PC-3 (cell line): ENCODE results near the gene CLEC16A. TPM values are rescaled to one million over a fixed set of nuclear protein-coding genes. Genes with fewer than 3 reads are reported as not detected.

Experiments
- ATAC-seq: fragments of 200-7000 bp; cut with Tn5 transposase; 2 replicates; pipeline ENCODE4 v1.9.1; 2020; ENCODE audit warnings: mild to moderate bottlenecking, moderate library complexity
- BruUV-seq: library from RNA; stranded (reverse); fragments of 400-500 nt; replicated peaks from 2 replicates; lab custom pipeline; 2021; lab: Mats Ljungman, UMichigan
- CTCF ChIA-PET: fragments of 300-600 bp; sonication (Branson Sonifier 250); formaldehyde crosslinking; loops from one replicate; lab custom pipeline; 2022; ENCODE audit warnings: antibody characterized with exemption; lab: Charles Lee
- POLR2A ChIA-PET: fragments of 300-600 bp; sonication (Branson Sonifier 250); formaldehyde crosslinking; loops from one replicate; lab custom pipeline; 2022; ENCODE audit warnings: antibody characterized with exemption; ENCODE audit not compliant: unreplicated experiment; lab: Charles Lee
- DNase-seq: peaks from one replicate; pipeline ENCODE4 v3.0.0-alpha.2; 2015
- H2AFZ ChIP-seq: fragments of 300-600 bp; sonication (generic); 2 replicates; pipeline ENCODE4 v1.6.0; 2016; ENCODE audit warnings: antibody characterized with exemption, low read length
- H3F3A ChIP-seq: fragments of 300-600 bp; sonication (generic); one replicate; pipeline ENCODE4 v1.6.0; 2017; ENCODE audit warnings: antibody characterized with exemption, low read length, control low read depth, mild to moderate bottlenecking; ENCODE audit not compliant: unreplicated experiment
- H3K27ac ChIP-seq: fragments of 300-600 bp; sonication (generic); 2 replicates; pipeline ENCODE4 v1.5.1; 2016; ENCODE audit warnings: mild to moderate bottlenecking, low read length
- H3K27me3 ChIP-seq: fragments of 300-600 bp; sonication (generic); 2 replicates; pipeline ENCODE4 v1.6.1; 2016; ENCODE audit warnings: low read length, mixed read lengths
- H3K36me3 ChIP-seq: fragments of 300-600 bp; sonication (generic); 2 replicates; pipeline ENCODE4 v1.6.1; 2016; ENCODE audit warnings: low read depth, mixed run types, low read length, mixed read lengths
- H3K4me1 ChIP-seq: fragments of 300-600 bp; sonication (generic); 2 replicates; pipeline ENCODE4 v1.5.1; 2016; ENCODE audit warnings: low read length; ENCODE audit not compliant: insufficient read depth
- H3K4me2 ChIP-seq: fragments of 300-600 bp; sonication (generic); 2 replicates; pipeline ENCODE4 v1.6.0; 2016; ENCODE audit warnings: low read length
- H3K4me3 ChIP-seq: fragments of 300-600 bp; sonication (generic); 2 replicates; pipeline ENCODE4 v1.5.1; 2016; ENCODE audit warnings: mild to moderate bottlenecking, low read length, mixed read lengths
- H3K79me2 ChIP-seq: fragments of 300-600 bp; sonication (generic); 2 replicates; pipeline ENCODE4 v1.6.1; 2017; ENCODE audit warnings: low read length, mixed read lengths
- H3K9ac ChIP-seq: fragments of 300-600 bp; sonication (generic); 2 replicates; pipeline ENCODE4 v1.6.0; 2016; ENCODE audit warnings: mild to moderate bottlenecking, low read length
- H3K9me2 ChIP-seq: fragments of 300-600 bp; sonication (generic); replicated peaks from 2 replicates; pipeline ENCODE4 v1.6.1; 2016; ENCODE audit warnings: mixed run types, low read length, mixed read lengths
- H3K9me3 ChIP-seq: fragments of 300-600 bp; sonication (generic); 2 replicates; pipeline ENCODE4 v1.6.1; 2016; ENCODE audit warnings: low read length, mixed read lengths
- H4K20me1 ChIP-seq: fragments of 300-600 bp; sonication (generic); 2 replicates; pipeline ENCODE4 v1.6.1; 2016; ENCODE audit warnings: low read length, mixed read lengths
- EZH2 ChIP-seq: fragments of 300-600 bp; sonication (generic); IDR thresholded peaks from one replicate; pipeline ENCODE4 v1.6.1; 2017; ENCODE audit warnings: antibody characterized with exemption, mild to moderate bottlenecking, low read length; ENCODE audit not compliant: unreplicated experiment
- EZH2phosphoT487 ChIP-seq: fragments of 300-600 bp; sonication (generic); IDR thresholded peaks from 2 replicates; pipeline ENCODE4 v1.6.1; 2018; ENCODE audit warnings: mild to moderate bottlenecking, antibody characterized with exemption, low read length, borderline replicate concordance
- intact Hi-C: fragments of 100-400 bp; cut with micrococcal nuclease; formaldehyde crosslinking; loops from 2 replicates; pipeline ENCODE4 v1.9.0; 2023
- total RNA-seq: library from RNA; depleted of rRNA; stranded (reverse); fragments of >200 nt; gene quantifications from 2 replicates; pipeline ENCODE4 v1.2.3, GENCODE V29; 2014
- TF ChIP-seq, protein P1 (sequence below): fragments of 300-600 bp; sonication (generic); conservative IDR thresholded peaks from 2 replicates; pipeline ENCODE4 v1.5.1; 2017; ENCODE audit warnings: antibody characterized with exemption, low read depth, mild to moderate bottlenecking, low read length

Gene CLEC16A
- total RNA-seq, 1 experiment from 2014 or later, result 9.5 TPM

DNA sequence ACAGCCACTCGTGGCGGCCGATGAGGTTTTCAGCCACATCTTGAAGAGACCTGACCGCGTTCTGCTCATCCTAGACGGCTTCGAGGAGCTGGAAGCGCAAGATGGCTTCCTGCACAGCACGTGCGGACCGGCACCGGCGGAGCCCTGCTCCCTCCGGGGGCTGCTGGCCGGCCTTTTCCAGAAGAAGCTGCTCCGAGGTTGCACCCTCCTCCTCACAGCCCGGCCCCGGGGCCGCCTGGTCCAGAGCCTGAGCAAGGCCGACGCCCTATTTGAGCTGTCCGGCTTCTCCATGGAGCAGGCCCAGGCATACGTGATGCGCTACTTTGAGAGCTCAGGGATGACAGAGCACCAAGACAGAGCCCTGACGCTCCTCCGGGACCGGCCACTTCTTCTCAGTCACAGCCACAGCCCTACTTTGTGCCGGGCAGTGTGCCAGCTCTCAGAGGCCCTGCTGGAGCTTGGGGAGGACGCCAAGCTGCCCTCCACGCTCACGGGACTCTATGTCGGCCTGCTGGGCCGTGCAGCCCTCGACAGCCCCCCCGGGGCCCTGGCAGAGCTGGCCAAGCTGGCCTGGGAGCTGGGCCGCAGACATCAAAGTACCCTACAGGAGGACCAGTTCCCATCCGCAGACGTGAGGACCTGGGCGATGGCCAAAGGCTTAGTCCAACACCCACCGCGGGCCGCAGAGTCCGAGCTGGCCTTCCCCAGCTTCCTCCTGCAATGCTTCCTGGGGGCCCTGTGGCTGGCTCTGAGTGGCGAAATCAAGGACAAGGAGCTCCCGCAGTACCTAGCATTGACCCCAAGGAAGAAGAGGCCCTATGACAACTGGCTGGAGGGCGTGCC, 37.2 kb upstream of the CLEC16A start:
- Histone ChIP-seq H3F3A (no peaks in the 10 kb centered on the region), H3K4me3 (no peak overlapping the region), H3K9me3 (no peaks in the 10 kb centered on the region), H3K36me3 (no peaks in the 10 kb centered on the region), H3K79me2 (no peaks in the 10 kb centered on the region), H3K9me2 (no peaks in the 10 kb centered on the region), H3K4me1 (no peaks in the 10 kb centered on the region), H2AFZ (no peak overlapping the region), H3K27ac (no peak overlapping the region), H3K4me2 (no peak overlapping the region), H3K27me3 (no peaks in the 10 kb centered on the region), H4K20me1 (no peaks in the 10 kb centered on the region), H3K9ac (no peak overlapping the region)
- ChIA-PET CTCF (no interaction called here), POLR2A (no interaction called here)
- no peak for ATAC-seq
- no peak for DNase-seq
- BruUV-seq, result no TSS peak
- intact Hi-C loops, result no loop called here
- TF ChIP-seq, protein P1, sequence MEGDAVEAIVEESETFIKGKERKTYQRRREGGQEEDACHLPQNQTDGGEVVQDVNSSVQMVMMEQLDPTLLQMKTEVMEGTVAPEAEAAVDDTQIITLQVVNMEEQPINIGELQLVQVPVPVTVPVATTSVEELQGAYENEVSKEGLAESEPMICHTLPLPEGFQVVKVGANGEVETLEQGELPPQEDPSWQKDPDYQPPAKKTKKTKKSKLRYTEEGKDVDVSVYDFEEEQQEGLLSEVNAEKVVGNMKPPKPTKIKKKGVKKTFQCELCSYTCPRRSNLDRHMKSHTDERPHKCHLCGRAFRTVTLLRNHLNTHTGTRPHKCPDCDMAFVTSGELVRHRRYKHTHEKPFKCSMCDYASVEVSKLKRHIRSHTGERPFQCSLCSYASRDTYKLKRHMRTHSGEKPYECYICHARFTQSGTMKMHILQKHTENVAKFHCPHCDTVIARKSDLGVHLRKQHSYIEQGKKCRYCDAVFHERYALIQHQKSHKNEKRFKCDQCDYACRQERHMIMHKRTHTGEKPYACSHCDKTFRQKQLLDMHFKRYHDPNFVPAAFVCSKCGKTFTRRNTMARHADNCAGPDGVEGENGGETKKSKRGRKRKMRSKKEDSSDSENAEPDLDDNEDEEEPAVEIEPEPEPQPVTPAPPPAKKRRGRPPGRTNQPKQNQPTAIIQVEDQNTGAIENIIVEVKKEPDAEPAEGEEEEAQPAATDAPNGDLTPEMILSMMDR, result no peak

DNA sequence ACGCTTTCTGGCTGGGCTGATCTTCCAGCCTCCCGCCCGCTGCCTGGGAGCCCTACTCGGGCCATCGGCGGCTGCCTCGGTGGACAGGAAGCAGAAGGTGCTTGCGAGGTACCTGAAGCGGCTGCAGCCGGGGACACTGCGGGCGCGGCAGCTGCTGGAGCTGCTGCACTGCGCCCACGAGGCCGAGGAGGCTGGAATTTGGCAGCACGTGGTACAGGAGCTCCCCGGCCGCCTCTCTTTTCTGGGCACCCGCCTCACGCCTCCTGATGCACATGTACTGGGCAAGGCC, 36.7 kb upstream of the CLEC16A start:
- no peaks in the 10 kb centered on the region for H3K9me2 ChIP-seq
- no peaks in the 10 kb centered on the region for H3K36me3 ChIP-seq
- H3K27me3 ChIP-seq, result no peaks in the 10 kb centered on the region
- no peak overlapping the region for H3K9ac ChIP-seq
- BruUV-seq, result no TSS peak
- TF ChIP-seq EZH2 (no peak), EZH2phosphoT487 (no peak)
- TF ChIP-seq, protein P1, result no peak
- H3F3A ChIP-seq, result no peaks in the 10 kb centered on the region
- no peak overlapping the region for H3K4me2 ChIP-seq
- no peaks in the 10 kb centered on the region for H4K20me1 ChIP-seq
- POLR2A ChIA-PET, result no interaction called here
- H3K9me3 ChIP-seq, result no peaks in the 10 kb centered on the region
- DNase-seq, result no peak
- no peak overlapping the region for H3K4me3 ChIP-seq
- ATAC-seq, result no peak
- H3K27ac ChIP-seq, result no peak overlapping the region
- no peaks in the 10 kb centered on the region for H3K4me1 ChIP-seq
- intact Hi-C loops, result no loop called here
- CTCF ChIA-PET, result no interaction called here
- H3K79me2 ChIP-seq, result no peaks in the 10 kb centered on the region
- no peak overlapping the region for H2AFZ ChIP-seq

DNA sequence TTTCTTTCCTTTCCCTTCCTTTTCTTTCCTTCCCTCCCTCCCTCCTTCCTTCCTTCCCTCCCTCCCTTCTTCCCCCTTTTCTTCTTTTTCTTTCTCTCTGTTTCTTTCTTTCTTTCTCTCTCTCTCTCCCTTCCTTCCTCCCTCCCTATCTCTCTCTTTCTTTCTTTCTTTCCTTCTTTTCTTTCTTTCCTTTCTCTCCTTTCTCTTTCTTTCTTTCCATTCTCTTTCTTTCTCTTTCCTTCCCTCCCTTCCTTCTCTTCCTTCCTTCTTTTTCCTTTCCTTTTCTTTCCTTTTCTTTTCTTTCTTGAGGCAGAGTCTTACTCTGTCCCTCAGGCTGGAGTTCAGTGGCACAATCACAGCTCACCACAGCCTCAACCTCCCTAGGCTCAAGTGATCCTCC, 33.1 kb upstream of the CLEC16A start:
- BruUV-seq, result no TSS peak
- ChIA-PET CTCF (no interaction called here), POLR2A (no interaction called here)
- Histone ChIP-seq H3K9ac (no peak overlapping the region), H4K20me1 (no peaks in the 10 kb centered on the region), H3K27ac (no peak overlapping the region), H3K27me3 (no peaks in the 10 kb centered on the region), H3K9me2 (no peaks in the 10 kb centered on the region), H3K79me2 (no peaks in the 10 kb centered on the region), H3K9me3 (no peaks in the 10 kb centered on the region), H3K4me3 (no peak overlapping the region), H3K4me1 (no peaks in the 10 kb centered on the region), H3K4me2 (no peak overlapping the region), H3K36me3 (no peaks in the 10 kb centered on the region), H2AFZ (no peak overlapping the region), H3F3A (no peaks in the 10 kb centered on the region)
- DNase-seq (no peak), ATAC-seq (no peak)
- TF ChIP-seq, protein P1, result no peak
- TF ChIP-seq EZH2phosphoT487 (no peak), EZH2 (no peak)
- intact Hi-C loops, result loop anchor here (10.0 kb wide), 1 partner anchor 396 kb away; no protein-coding TSS in a partner anchor
